ENCODE results near the gene KRT6A.

Gene KRT6A

GRCh38 chr12:52446367-52447045 lies 46.6 kb downstream of the KRT6A start:
- DNase-seq (ENCODE audit: low read depth) = no peak

GRCh38 chr12:52445876-52446275 lies 47.2 kb downstream of the KRT6A start:
- no peak for DNase-seq (ENCODE audit: low read depth)
- TF ChIP-seq CTCF (conservative IDR thresholded peaks at IDR 0.05; ENCODE audit: low read depth, low read length) = no peak
- H3K4me3 ChIP-seq (ENCODE audit: low read length) = no peak overlapping the region

More at GRCh38 chr12:52446367-52447045, 46.6 kb downstream of the KRT6A start:
- H3K4me3 ChIP-seq (ENCODE audit: low read length) = no peak overlapping the region
- TF ChIP-seq CTCF (conservative IDR thresholded peaks at IDR 0.05; ENCODE audit: low read depth, low read length) = no peak

GRCh38 chr12:52444647-52445595 lies 48.1 kb downstream of the KRT6A start:
- no peak for DNase-seq (ENCODE audit: low read depth)
- no peak for TF ChIP-seq CTCF (conservative IDR thresholded peaks at IDR 0.05; ENCODE audit: low read depth, low read length)

GRCh38 chr12:52443966-52444365 lies 49.1 kb downstream of the KRT6A start:
- no peak overlapping the region for H3K4me3 ChIP-seq (ENCODE audit: low read length)
- DNase-seq (ENCODE audit: low read depth) = no peak
- no peak for TF ChIP-seq CTCF (conservative IDR thresholded peaks at IDR 0.05; ENCODE audit: low read depth, low read length)

More at GRCh38 chr12:52444647-52445595, 48.1 kb downstream of the KRT6A start:
- no peak overlapping the region for H3K4me3 ChIP-seq (ENCODE audit: low read length)

GRCh38 chr12:52442600-52443061 lies 50.4 kb downstream of the KRT6A start:
- no peak for TF ChIP-seq CTCF (conservative IDR thresholded peaks at IDR 0.05; ENCODE audit: low read depth, low read length)
- H3K4me3 ChIP-seq (ENCODE audit: low read length) = no peak overlapping the region
- DNase-seq (ENCODE audit: low read depth) = no peak

GRCh38 chr12:52441320-52441911 lies 51.6 kb downstream of the KRT6A start:
- no peak overlapping the region for H3K4me3 ChIP-seq (ENCODE audit: low read length)
- DNase-seq (ENCODE audit: low read depth) = no peak
- no peak for TF ChIP-seq CTCF (conservative IDR thresholded peaks at IDR 0.05; ENCODE audit: low read depth, low read length)

All from retinal pigment epithelial cell (primary cell).